ENCODE results near the gene ZNF33A.

DNA sequence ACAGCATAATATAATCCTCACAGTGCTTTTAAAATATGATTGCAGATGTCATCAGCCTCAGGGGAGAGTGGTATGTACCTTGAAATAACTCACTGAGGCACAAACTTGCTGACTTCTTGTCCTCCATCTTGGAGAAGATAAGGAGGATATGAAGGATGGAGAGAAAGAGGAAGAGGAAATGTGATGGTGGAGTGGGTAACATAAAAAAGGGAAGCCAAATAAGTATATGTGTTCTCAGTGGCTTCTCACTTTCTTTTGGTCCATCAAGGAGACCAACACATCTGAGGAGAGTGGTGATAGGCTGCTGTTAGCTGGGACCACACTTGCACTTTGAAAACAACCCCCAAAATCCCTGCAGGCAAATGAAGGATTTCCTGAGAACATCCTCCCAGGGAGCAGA lies 62.1 kb downstream of the ZNF33A start:
- TF ChIP-seq POLR2A (IDR thresholded peaks at IDR 0.05) (no peak), CTCF (IDR thresholded peaks at IDR 0.05) (no peak)
